ENCODE results near the gene SLC9A9.

GRCh38 chr3:143783851-143784370 lies 64.4 kb downstream of the SLC9A9 start:
- TF ChIP-seq POLR2A (IDR thresholded peaks at IDR 0.05) (no peak), CTCF (IDR thresholded peaks at IDR 0.05) (no peak)

All from thyroid gland (tissue), 4 donors.